Measurements from ENCODE around the gene S100B. TPM values are rescaled to one million over a fixed set of nuclear protein-coding genes. Genes with fewer than 3 reads are reported as not detected.

The S100B gene
- total RNA-seq, 1 donor from 2014 or later: 0.54 TPM

GRCh38 chr21:46628868-46629267, 24.0 kb upstream of the S100B start:
- Mint-ChIP-seq H3K27me3 (ENCODE audit: unreplicated experiment) (peaks cover 2% of the 10 kb centered on the region), H3K4me3 (ENCODE audit: unreplicated experiment) (no peak overlapping the region), H3K9me3 (ENCODE audit: unreplicated experiment) (no peaks in the 10 kb centered on the region), H3K36me3 (ENCODE audit: low read depth, unreplicated experiment) (peaks cover 13% of the 10 kb centered on the region), H3K4me1 (ENCODE audit: unreplicated experiment) (peaks cover 8% of the 10 kb centered on the region), H3K27ac (ENCODE audit: unreplicated experiment) (no peak overlapping the region)
- TF ChIP-seq CTCF (IDR thresholded peaks at IDR 0.05; ENCODE audit: unreplicated experiment): no peak
- no peak for DNase-seq (ENCODE audit: low spot score)

- Mint-ChIP-seq H3K36me3 (ENCODE audit: low read depth, unreplicated experiment) (peaks cover 13% of the 10 kb centered on the region), H3K27ac (ENCODE audit: unreplicated experiment) (no peak overlapping the region), H3K9me3 (ENCODE audit: unreplicated experiment) (no peaks in the 10 kb centered on the region), H3K27me3 (ENCODE audit: unreplicated experiment) (no peaks in the 10 kb centered on the region), H3K4me1 (ENCODE audit: unreplicated experiment) (peaks cover 3% of the 10 kb centered on the region), H3K4me3 (ENCODE audit: unreplicated experiment) (no peak overlapping the region)
- no peak for DNase-seq (ENCODE audit: low spot score)
- TF ChIP-seq CTCF (IDR thresholded peaks at IDR 0.05; ENCODE audit: unreplicated experiment): no peak
Observed at GRCh38 chr21:46627726-46628125, 22.8 kb upstream of the S100B start.

GRCh38 chr21:46626975-46627501, 22.2 kb upstream of the S100B start:
- TF ChIP-seq CTCF (IDR thresholded peaks at IDR 0.05; ENCODE audit: unreplicated experiment): no peak
- Mint-ChIP-seq H3K4me1 (ENCODE audit: unreplicated experiment) (no peaks in the 10 kb centered on the region), H3K36me3 (ENCODE audit: low read depth, unreplicated experiment) (peaks cover 13% of the 10 kb centered on the region), H3K4me3 (ENCODE audit: unreplicated experiment) (no peak overlapping the region), H3K27ac (ENCODE audit: unreplicated experiment) (no peak overlapping the region), H3K27me3 (ENCODE audit: unreplicated experiment) (no peaks in the 10 kb centered on the region), H3K9me3 (ENCODE audit: unreplicated experiment) (no peaks in the 10 kb centered on the region)
- no peak for DNase-seq (ENCODE audit: low spot score)

- no peak overlapping the region for H3K4me3 Mint-ChIP-seq (ENCODE audit: unreplicated experiment)
- H3K36me3 Mint-ChIP-seq (ENCODE audit: low read depth, unreplicated experiment): peaks cover 13% of the 10 kb centered on the region
- no peaks in the 10 kb centered on the region for H3K27me3 Mint-ChIP-seq (ENCODE audit: unreplicated experiment)
- TF ChIP-seq CTCF (IDR thresholded peaks at IDR 0.05; ENCODE audit: unreplicated experiment): no peak
- H3K4me1 Mint-ChIP-seq (ENCODE audit: unreplicated experiment): no peaks in the 10 kb centered on the region
- no peak for DNase-seq (ENCODE audit: low spot score)
- no peak overlapping the region for H3K27ac Mint-ChIP-seq (ENCODE audit: unreplicated experiment)
- H3K9me3 Mint-ChIP-seq (ENCODE audit: unreplicated experiment): no peaks in the 10 kb centered on the region
Observed at GRCh38 chr21:46626536-46626935, 21.7 kb upstream of the S100B start.

- Mint-ChIP-seq H3K4me3 (ENCODE audit: unreplicated experiment) (no peak overlapping the region), H3K4me1 (ENCODE audit: unreplicated experiment) (no peaks in the 10 kb centered on the region), H3K36me3 (ENCODE audit: low read depth, unreplicated experiment) (peaks cover 13% of the 10 kb centered on the region), H3K27me3 (ENCODE audit: unreplicated experiment) (no peaks in the 10 kb centered on the region), H3K9me3 (ENCODE audit: unreplicated experiment) (no peaks in the 10 kb centered on the region), H3K27ac (ENCODE audit: unreplicated experiment) (no peak overlapping the region)
- DNase-seq (ENCODE audit: low spot score): no peak
- no peak for TF ChIP-seq CTCF (IDR thresholded peaks at IDR 0.05; ENCODE audit: unreplicated experiment)
Observed at GRCh38 chr21:46625759-46626158, 20.9 kb upstream of the S100B start.

Measured in endothelial cell (in vitro differentiated cells).